HG03439 (cell line): Measurements from ENCODE around the gene TRIM22.
"Not testable (repeated sequence)": the region's sequence is repeated elsewhere in the genome, so short reads cannot be mapped to it uniquely, and the experiment has no call there.

Source experiments
- ATAC-seq: cut with Tn5 transposase; IDR thresholded peaks from one replicate; pipeline ENCODE4 v1.9.1; 2021; ENCODE audit warnings: mild to moderate bottlenecking, moderate library complexity; ENCODE audit not compliant: unreplicated experiment

TRIM22 gene

GRCh38 chr11:5689551-5689983 is at the start of gene TRIM22:
Gene TRIM22, plus strand, starts transcription at chr11:5689790. Its CDS starts 6,443 bp downstream, at chr11:5696233.
- peak; percentile 70 for ATAC-seq

- ATAC-seq, result no peak
Measured at GRCh38 chr11:5639953-5640352, 49.6 kb upstream of the TRIM22 start.

- ATAC-seq, result no peak
Measured at GRCh38 chr11:5643585-5643984, 46.0 kb upstream of the TRIM22 start.

- no peak for ATAC-seq
Measured at GRCh38 chr11:5646139-5646538, 43.5 kb upstream of the TRIM22 start.

- no peak for ATAC-seq
Measured at GRCh38 chr11:5655474-5655873, 34.1 kb upstream of the TRIM22 start.

GRCh38 chr11:5656956-5657355 is 32.6 kb upstream of the TRIM22 start:
- not testable (repeated sequence) for ATAC-seq

GRCh38 chr11:5658318-5658717 is 31.3 kb upstream of the TRIM22 start:
- no peak for ATAC-seq

GRCh38 chr11:5663511-5663910 is 26.1 kb upstream of the TRIM22 start:
- no peak for ATAC-seq

- no peak for ATAC-seq
Measured at GRCh38 chr11:5665051-5665570, 24.5 kb upstream of the TRIM22 start.

GRCh38 chr11:5665746-5666401 is 23.7 kb upstream of the TRIM22 start:
- no peak for ATAC-seq

- no peak for ATAC-seq
Measured at GRCh38 chr11:5666402-5666793, 23.2 kb upstream of the TRIM22 start.

- no peak for ATAC-seq
Measured at GRCh38 chr11:5671831-5672230, 17.8 kb upstream of the TRIM22 start.

GRCh38 chr11:5674391-5674790 is 15.2 kb upstream of the TRIM22 start:
- no peak for ATAC-seq

GRCh38 chr11:5679811-5680210 is 9.8 kb upstream of the TRIM22 start:
- no peak for ATAC-seq

- not testable (repeated sequence) for ATAC-seq
Measured at GRCh38 chr11:5682890-5683441, 6.6 kb upstream of the TRIM22 start.

GRCh38 chr11:5683620-5684019 is 6.0 kb upstream of the TRIM22 start:
- ATAC-seq, result not testable (repeated sequence)

GRCh38 chr11:5684036-5684645 is 5.4 kb upstream of the TRIM22 start:
- peak; percentile 17 for ATAC-seq

- ATAC-seq, result peak; percentile 75
Measured at GRCh38 chr11:5684646-5685362, 4.8 kb upstream of the TRIM22 start, which contains the start of gene TRIM5. Gene TRIM5, minus strand, starts transcription at chr11:5685074. Its CDS starts 4,897 bp downstream, at chr11:5680177.

GRCh38 chr11:5686426-5686825 is 3.2 kb upstream of the TRIM22 start:
- ATAC-seq, result no peak

GRCh38 chr11:5688482-5688881 is 1.1 kb upstream of the TRIM22 start:
- ATAC-seq, result no peak

GRCh38 chr11:5690216-5690615 is 626 bp downstream of the TRIM22 start:
- ATAC-seq, result no peak
